ENCODE data around the gene TMEM259.

TMEM259 gene

GRCh38 chr19:1007399-1008251, 13.3 kb downstream of the TMEM259 start:
- no peak for DNase-seq (ENCODE audit: extremely low read depth, insufficient read length)
- Histone ChIP-seq H3K4me3 (replicated peaks; ENCODE audit: low read depth, low read length) (no peak overlapping the region), H3K27me3 (replicated peaks; ENCODE audit: control insufficient read depth, insufficient read depth, low read length) (no peaks in the 10 kb centered on the region), H3K36me3 (ENCODE audit: control insufficient read depth, insufficient read depth, low read length) (peaks cover 14% of the 10 kb centered on the region)
- TF ChIP-seq, protein P1, sequence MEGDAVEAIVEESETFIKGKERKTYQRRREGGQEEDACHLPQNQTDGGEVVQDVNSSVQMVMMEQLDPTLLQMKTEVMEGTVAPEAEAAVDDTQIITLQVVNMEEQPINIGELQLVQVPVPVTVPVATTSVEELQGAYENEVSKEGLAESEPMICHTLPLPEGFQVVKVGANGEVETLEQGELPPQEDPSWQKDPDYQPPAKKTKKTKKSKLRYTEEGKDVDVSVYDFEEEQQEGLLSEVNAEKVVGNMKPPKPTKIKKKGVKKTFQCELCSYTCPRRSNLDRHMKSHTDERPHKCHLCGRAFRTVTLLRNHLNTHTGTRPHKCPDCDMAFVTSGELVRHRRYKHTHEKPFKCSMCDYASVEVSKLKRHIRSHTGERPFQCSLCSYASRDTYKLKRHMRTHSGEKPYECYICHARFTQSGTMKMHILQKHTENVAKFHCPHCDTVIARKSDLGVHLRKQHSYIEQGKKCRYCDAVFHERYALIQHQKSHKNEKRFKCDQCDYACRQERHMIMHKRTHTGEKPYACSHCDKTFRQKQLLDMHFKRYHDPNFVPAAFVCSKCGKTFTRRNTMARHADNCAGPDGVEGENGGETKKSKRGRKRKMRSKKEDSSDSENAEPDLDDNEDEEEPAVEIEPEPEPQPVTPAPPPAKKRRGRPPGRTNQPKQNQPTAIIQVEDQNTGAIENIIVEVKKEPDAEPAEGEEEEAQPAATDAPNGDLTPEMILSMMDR (IDR thresholded peaks at IDR 0.05; ENCODE audit: insufficient read depth, low read length, poor library complexity, severe bottlenecking), result no peak

- Histone ChIP-seq H3K27me3 (replicated peaks; ENCODE audit: control insufficient read depth, insufficient read depth, low read length) (no peaks in the 10 kb centered on the region), H3K4me3 (replicated peaks; ENCODE audit: low read depth, low read length) (no peak overlapping the region), H3K36me3 (ENCODE audit: control insufficient read depth, insufficient read depth, low read length) (peaks cover 12% of the 10 kb centered on the region)
- TF ChIP-seq, protein P1 (IDR thresholded peaks at IDR 0.05; ENCODE audit: insufficient read depth, low read length, poor library complexity, severe bottlenecking), result no peak
- no peak for DNase-seq (ENCODE audit: extremely low read depth, insufficient read length)
Measured at GRCh38 chr19:1006711-1007398, 14.1 kb downstream of the TMEM259 start.

GRCh38 chr19:1004803-1005664, 15.9 kb downstream of the TMEM259 start:
- H3K36me3 ChIP-seq (ENCODE audit: control insufficient read depth, insufficient read depth, low read length), result peaks cover 3% of the 10 kb centered on the region
- no peaks in the 10 kb centered on the region for H3K27me3 ChIP-seq (replicated peaks; ENCODE audit: control insufficient read depth, insufficient read depth, low read length)
- TF ChIP-seq, protein P1 (IDR thresholded peaks at IDR 0.05; ENCODE audit: insufficient read depth, low read length, poor library complexity, severe bottlenecking), result no peak
- no peak overlapping the region for H3K4me3 ChIP-seq (replicated peaks; ENCODE audit: low read depth, low read length)
- DNase-seq (ENCODE audit: extremely low read depth, insufficient read length), result no peak

- DNase-seq (ENCODE audit: extremely low read depth, insufficient read length), result no peak
Measured at GRCh38 chr19:1004204-1004802, 16.6 kb downstream of the TMEM259 start.

DNA sequence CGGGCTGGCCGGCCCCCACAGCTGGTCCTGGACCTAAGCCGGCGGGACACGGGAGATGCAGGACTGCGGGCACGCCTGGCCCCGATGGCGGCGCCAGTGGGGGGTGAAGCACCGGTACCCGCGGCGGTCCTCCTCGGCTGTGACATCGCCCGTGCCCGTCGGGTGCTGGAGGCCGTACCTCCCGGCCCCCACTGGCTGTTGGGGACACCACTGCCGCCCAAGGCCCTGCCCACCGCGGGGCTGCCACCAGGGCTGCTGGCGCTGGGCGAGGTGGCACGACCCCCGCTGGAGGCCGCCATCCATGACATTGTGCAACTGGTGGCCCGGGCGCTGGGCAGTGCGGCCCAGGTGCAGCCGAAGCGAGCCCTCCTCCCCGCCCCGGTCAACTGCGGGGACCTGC, 17.6 kb downstream of the TMEM259 start:
- Histone ChIP-seq H3K36me3 (ENCODE audit: control insufficient read depth, insufficient read depth, low read length) (no peaks in the 10 kb centered on the region; the same call in 1 of the 2 replicates), H3K4me3 (replicated peaks; ENCODE audit: low read depth, low read length) (no peak overlapping the region), H3K27me3 (replicated peaks; ENCODE audit: control insufficient read depth, insufficient read depth, low read length) (no peaks in the 10 kb centered on the region; the same call in 1 of the 2 replicates)
- no peak for DNase-seq (ENCODE audit: extremely low read depth, insufficient read length)
- TF ChIP-seq, protein P1 (IDR thresholded peaks at IDR 0.05; ENCODE audit: insufficient read depth, low read length, poor library complexity, severe bottlenecking), result no peak

More at GRCh38 chr19:1004204-1004802, 16.6 kb downstream of the TMEM259 start:
- TF ChIP-seq, protein P1 (IDR thresholded peaks at IDR 0.05; ENCODE audit: insufficient read depth, low read length, poor library complexity, severe bottlenecking), result no peak
- Histone ChIP-seq H3K36me3 (ENCODE audit: control insufficient read depth, insufficient read depth, low read length) (no peaks in the 10 kb centered on the region; the same call in 1 of the 2 replicates), H3K4me3 (replicated peaks; ENCODE audit: low read depth, low read length) (no peak overlapping the region), H3K27me3 (replicated peaks; ENCODE audit: control insufficient read depth, insufficient read depth, low read length) (no peaks in the 10 kb centered on the region; the same call in 1 of the 2 replicates)

Measured in GM06990 (cell line).